Aorta (tissue), 5 donors: Measurements from ENCODE around the gene NUCB1. TPM values are rescaled to one million over a fixed set of nuclear protein-coding genes. Genes with fewer than 3 reads are reported as not detected.

ENCODE experiments used
- ATAC-seq: fragments of 200-7000 bp; cut with Tn5 transposase; one replicate; pipeline ENCODE4 v1.9.1; 2022; ENCODE audit warnings: moderate library complexity; ENCODE audit not compliant: low FRiP score
- DNase-seq, 2 donors: peaks; one replicate each; pipeline ENCODE4 v3.0.0-alpha.2; 2020
- H3K27ac ChIP-seq, 2 donors: one replicate each; pipeline ENCODE4 v1.5.1; 2013; ENCODE audit warnings: low read length in 2 of 2, mild to moderate bottlenecking in 2 of 2, moderate library complexity in 2 of 2, control low read depth in 1 of 2, inconsistent platforms in 1 of 2, low read depth in 1 of 2
- H3K27me3 ChIP-seq, 2 donors: one replicate each; pipeline ENCODE4 v1.6.1; 2013; ENCODE audit warnings: control low read depth in 1 of 2, low read length in 1 of 2, mild to moderate bottlenecking in 1 of 2, moderate library complexity in 1 of 2; ENCODE audit not compliant: insufficient read depth in 2 of 2, control insufficient read depth in 1 of 2
- H3K36me3 ChIP-seq, 2 donors: one replicate each; pipeline ENCODE4 v1.6.1; 2013; ENCODE audit warnings: control low read depth in 1 of 2, low read length in 1 of 2, mild to moderate bottlenecking in 1 of 2; ENCODE audit not compliant: insufficient read depth in 2 of 2, control insufficient read depth in 1 of 2
- H3K4me1 ChIP-seq, 2 donors: one replicate each; pipeline ENCODE4 v1.6.1; 2013; ENCODE audit warnings: low read length in 2 of 2, control low read depth in 1 of 2, mild to moderate bottlenecking in 1 of 2, moderate library complexity in 1 of 2; ENCODE audit not compliant: insufficient read depth in 2 of 2, control insufficient read depth in 1 of 2
- H3K4me3 ChIP-seq, 2 donors: one replicate each; pipeline ENCODE4 v1.5.1; 2013; ENCODE audit warnings: low read length in 2 of 2, control low read depth in 1 of 2, mild to moderate bottlenecking in 1 of 2
- H3K9me3 ChIP-seq: one replicate; pipeline ENCODE4 v1.6.1; 2013; ENCODE audit warnings: mild to moderate bottlenecking, low read length; ENCODE audit not compliant: control insufficient read depth
- WGBS, 2 donors: extraction: QIAGEN DNeasy Blood & Tissue Kit; methylation state at CpG; one replicate each; pipeline ENCODE4 v1.1.7; 2013; 5-methylcytosine and 5-hydroxymethylcytosine counted together
- intact Hi-C, 2 donors: fragments of 100-400 bp; cut with DNase I; formaldehyde crosslinking; loops; one replicate each; pipeline versions ENCODE4 v1.14.2 to v1.15.0; 2022
- polyA plus RNA-seq, 2 donors: library from polyadenylated mRNA; stranded (reverse); fragments of 200-250 nt; gene quantifications; one replicate each; pipeline ENCODE4 v1.2.3, GENCODE V29; 2013
- total RNA-seq, 2 donors: library from RNA; stranded (reverse); fragmentation: NEBNext Ultra II Directional; extraction: Animal tissue kit (Norgen Biotek cat#: 25700); gene quantifications; one replicate each; pipeline ENCODE4 v1.2.1, GENCODE V29; 2021
- donor health status: healthy with polysubstance abuse.
- donor health status: Bipolar disorder and iron deficiency.
- donor health status: DM: no; HTN: no; CAD: no.
- donor health status: DM: no; HTN: no; CAD: no.
- donor health status: DM: yes; HTN: yes; CAD: no.

Gene NUCB1
- total and polyA plus RNA-seq, 4 donors: 82.9 to 380 (median 325) TPM

GRCh38 chr19:48965040-48965805, 65.1 kb downstream of the NUCB1 start, which contains the start of gene FTL:
Gene FTL, plus strand, starts transcription at chr19:48965309. Its CDS starts 199 bp downstream, at chr19:48965508.
- Histone ChIP-seq H3K9me3 (no peaks in the 10 kb centered on the region), H3K36me3 (no peaks in the 10 kb centered on the region), H3K4me1 (no peaks in the 10 kb centered on the region), H3K27ac (peak within 1 kb of the TSS; percentile 80 to 92), H3K27me3 (peaks cover 0 to 2% of the 10 kb centered on the region in 2 donors), H3K4me3 (peak within 1 kb of the TSS; percentile 56 to 78)
- WGBS, 2 donors: 0 to 1% methylated on average over 51 to 52 of the region's 52 CpGs
- intact Hi-C loops: loop anchor here (2.0 to 10.0 kb wide), 4 partner anchors 28 to 173 kb away; partner anchors contain the start of genes PPP1R15A (in 2 of the 2), GYS1 (in 1 of the 2) and RUVBL2 (in 1 of the 2)
- DNase-seq (peak; percentile 99), ATAC-seq (peak; percentile 94)

GRCh38 chr19:48965806-48966540, 65.9 kb downstream of the NUCB1 start:
- 8 to 10% methylated on average over 36 of the region's 36 CpGs for WGBS, 2 donors
- ATAC-seq: peak; percentile 63
- Histone ChIP-seq H3K4me1 (no peaks in the 10 kb centered on the region), H3K27ac (peak overlapping the region in 1 of 2 donors; percentile 73), H3K4me3 (peak overlapping the region; percentile 56 to 78), H3K9me3 (no peaks in the 10 kb centered on the region), H3K36me3 (no peaks in the 10 kb centered on the region), H3K27me3 (peaks cover 0 to 2% of the 10 kb centered on the region in 2 donors)
- DNase-seq: peak; percentile 93 to 96
- intact Hi-C loops: loop anchor here (2.0 to 10.0 kb wide), 4 partner anchors 27 to 174 kb away; partner anchors contain the start of genes PPP1R15A (in 2 of the 2), GYS1 (in 1 of the 2) and RUVBL2 (in 1 of the 2)

GRCh38 chr19:48966541-48967345, 66.6 kb downstream of the NUCB1 start:
- H3K4me1 ChIP-seq: no peaks in the 10 kb centered on the region
- H3K36me3 ChIP-seq: no peaks in the 10 kb centered on the region
- ATAC-seq (no peak), DNase-seq (no peak)
- H3K4me3 ChIP-seq: peak overlapping the region; percentile 56 to 78
- H3K27me3 ChIP-seq: peaks cover 0 to 2% of the 10 kb centered on the region in 2 donors
- 82 to 86% methylated on average over 10 of the region's 10 CpGs for WGBS, 2 donors
- intact Hi-C loops: loop anchor here (5.0 to 10.0 kb wide), 3 partner anchors 92 to 174 kb away; partner anchors contain the start of gene PPP1R15A (in 2 of the 2)
- no peak overlapping the region for H3K27ac ChIP-seq
- H3K9me3 ChIP-seq: no peaks in the 10 kb centered on the region

- H3K4me3 ChIP-seq: no peak overlapping the region
- H3K9me3 ChIP-seq: no peaks in the 10 kb centered on the region
- 76 to 78% methylated on average over 14 of the region's 14 CpGs for WGBS, 2 donors
- intact Hi-C loops: loop anchor here (5.0 to 10.0 kb wide), 3 partner anchors 93 to 175 kb away; partner anchors contain the start of gene PPP1R15A (in 2 of the 2)
- H3K27ac ChIP-seq: no peak overlapping the region
- peaks cover 0 to 2% of the 10 kb centered on the region in 2 donors for H3K27me3 ChIP-seq
- H3K4me1 ChIP-seq: no peaks in the 10 kb centered on the region
- DNase-seq (peak in 1 of 2 donors; percentile 86), ATAC-seq (no peak)
- H3K36me3 ChIP-seq: no peaks in the 10 kb centered on the region
These were observed 67.5 kb downstream of the NUCB1 start for GRCh38 chr19:48967346-48968178.

GRCh38 chr19:48968179-48968661, 68.1 kb downstream of the NUCB1 start:
- no peaks in the 10 kb centered on the region for H3K36me3 ChIP-seq
- no peak for DNase-seq

GRCh38 chr19:48968813-48969218, 68.7 kb downstream of the NUCB1 start:
- Histone ChIP-seq H3K9me3 (no peaks in the 10 kb centered on the region), H3K27ac (no peak overlapping the region), H3K36me3 (no peaks in the 10 kb centered on the region), H3K4me1 (no peaks in the 10 kb centered on the region), H3K4me3 (no peak overlapping the region), H3K27me3 (peaks cover 0 to 2% of the 10 kb centered on the region in 2 donors)
- ATAC-seq: no peak
- peak in 1 of 2 donors; percentile 69 for DNase-seq
- 38 to 48% methylated on average over 15 of the region's 15 CpGs for WGBS, 2 donors
- intact Hi-C loops: loop anchor here (5.0 to 10.0 kb wide), 3 partner anchors 94 to 177 kb away; partner anchors contain the start of gene PPP1R15A (in 2 of the 2)

More at GRCh38 chr19:48968179-48968661, 68.1 kb downstream of the NUCB1 start:
- Histone ChIP-seq H3K27me3 (peaks cover 0 to 2% of the 10 kb centered on the region in 2 donors), H3K27ac (no peak overlapping the region), H3K9me3 (no peaks in the 10 kb centered on the region), H3K4me3 (no peak overlapping the region), H3K4me1 (no peaks in the 10 kb centered on the region)
- intact Hi-C loops: loop anchor here (5.0 to 10.0 kb wide), 3 partner anchors 93 to 176 kb away; partner anchors contain the start of gene PPP1R15A (in 2 of the 2)
- 49 to 54% methylated on average over 4 of the region's 4 CpGs for WGBS, 2 donors
- no peak for ATAC-seq
